Measurements from ENCODE around the gene GPR31. TPM values are rescaled to one million over a fixed set of nuclear protein-coding genes. Genes with fewer than 3 reads are reported as not detected.

GPR31 gene
- total RNA-seq, 1 experiment from 2014 or later = not detected

GRCh38 chr6:167106406-167106805 lies 51.4 kb downstream of the GPR31 start:
- Histone ChIP-seq H3K79me2 (ENCODE audit: low read depth) (no peaks in the 10 kb centered on the region), H3K27me3 (ENCODE audit: insufficient read depth, low read depth) (peaks cover 77% of the 10 kb centered on the region), H3K4me3 (no peak overlapping the region), H3K36me3 (ENCODE audit: low read depth) (no peaks in the 10 kb centered on the region), H3K4me2 (no peak overlapping the region), H3F3A (ENCODE audit: insufficient read depth, low read depth) (no peaks in the 10 kb centered on the region), H4K20me1 (ENCODE audit: insufficient read depth) (no peaks in the 10 kb centered on the region), H3K4me1 (replicated peaks; ENCODE audit: insufficient read depth) (no peaks in the 10 kb centered on the region), H2AFZ (no peak overlapping the region), H3K27ac (no peak overlapping the region), H3K9me3 (ENCODE audit: insufficient read depth, low read depth) (no peaks in the 10 kb centered on the region), H3K9me2 (ENCODE audit: insufficient read depth) (no peaks in the 10 kb centered on the region)
- ChIA-PET POLR2A (ENCODE audit: unreplicated experiment) (no interaction called here), CTCF (no interaction called here)
- BruUV-seq (replicated peaks) = no TSS peak
- TF ChIP-seq, protein P1, sequence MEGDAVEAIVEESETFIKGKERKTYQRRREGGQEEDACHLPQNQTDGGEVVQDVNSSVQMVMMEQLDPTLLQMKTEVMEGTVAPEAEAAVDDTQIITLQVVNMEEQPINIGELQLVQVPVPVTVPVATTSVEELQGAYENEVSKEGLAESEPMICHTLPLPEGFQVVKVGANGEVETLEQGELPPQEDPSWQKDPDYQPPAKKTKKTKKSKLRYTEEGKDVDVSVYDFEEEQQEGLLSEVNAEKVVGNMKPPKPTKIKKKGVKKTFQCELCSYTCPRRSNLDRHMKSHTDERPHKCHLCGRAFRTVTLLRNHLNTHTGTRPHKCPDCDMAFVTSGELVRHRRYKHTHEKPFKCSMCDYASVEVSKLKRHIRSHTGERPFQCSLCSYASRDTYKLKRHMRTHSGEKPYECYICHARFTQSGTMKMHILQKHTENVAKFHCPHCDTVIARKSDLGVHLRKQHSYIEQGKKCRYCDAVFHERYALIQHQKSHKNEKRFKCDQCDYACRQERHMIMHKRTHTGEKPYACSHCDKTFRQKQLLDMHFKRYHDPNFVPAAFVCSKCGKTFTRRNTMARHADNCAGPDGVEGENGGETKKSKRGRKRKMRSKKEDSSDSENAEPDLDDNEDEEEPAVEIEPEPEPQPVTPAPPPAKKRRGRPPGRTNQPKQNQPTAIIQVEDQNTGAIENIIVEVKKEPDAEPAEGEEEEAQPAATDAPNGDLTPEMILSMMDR (conservative IDR thresholded peaks at IDR 0.05) = no peak
- TF ChIP-seq EZH2 (IDR thresholded peaks at IDR 0.05; ENCODE audit: low read depth) = no peak
- DNase-seq = no peak
- intact Hi-C loops (cut with micrococcal nuclease; ENCODE audit: unreplicated experiment) = no loop called here

Other genes with a start within 250 kb of the GPR31 start
- gene RNASET2, start 201.4 kb downstream of the GPR31 start, total RNA-seq (2021) = 16.3 and 20.1 TPM in 2 replicates
- 18.1 and 19.7 TPM in 2 replicates for gene CEP43, start 158.6 kb downstream of the GPR31 start, total RNA-seq (2021)
- gene CCR6, start 34.9 kb downstream of the GPR31 start, total RNA-seq (2021) = not detected in 2 replicates
- not detected in 2 replicates for gene UNC93A, start 133.3 kb upstream of the GPR31 start, total RNA-seq (2021)
- gene TTLL2, start 167.1 kb upstream of the GPR31 start, total RNA-seq (2021) = not detected in 2 replicates